ENCODE data around the gene TRIM9.

TRIM9 gene

GRCh38 chr14:51081209-51081608 is 13.7 kb downstream of the TRIM9 start:
- TF ChIP-seq CTCF (IDR thresholded peaks at IDR 0.05; ENCODE audit: insufficient read depth, low read length, missing control alignments) = no peak
- H3K4me3 ChIP-seq (ENCODE audit: low read depth, low read length) = no peak overlapping the region
- no peak for DNase-seq (ENCODE audit: low read depth, low spot score)
- ChIA-PET CTCF (no interaction called here), POLR2A (no interaction called here)

GRCh38 chr14:51080645-51081044 is 14.3 kb downstream of the TRIM9 start:
- CTCF ChIA-PET = no interaction called here
- no peak for TF ChIP-seq CTCF (IDR thresholded peaks at IDR 0.05; ENCODE audit: insufficient read depth, low read length, missing control alignments)
- POLR2A ChIA-PET = no interaction called here

GRCh38 chr14:51079489-51079888 is 15.4 kb downstream of the TRIM9 start:
- ChIA-PET CTCF (no interaction called here), POLR2A (no interaction called here)
- DNase-seq (ENCODE audit: low read depth, low spot score) = no peak
- no peak overlapping the region for H3K4me3 ChIP-seq (ENCODE audit: low read depth, low read length)
- TF ChIP-seq CTCF (IDR thresholded peaks at IDR 0.05; ENCODE audit: insufficient read depth, low read length, missing control alignments) = no peak

More at GRCh38 chr14:51080645-51081044, 14.3 kb downstream of the TRIM9 start:
- H3K4me3 ChIP-seq (ENCODE audit: low read depth, low read length) = no peak overlapping the region
- DNase-seq (ENCODE audit: low read depth, low spot score) = no peak

GRCh38 chr14:51079085-51079484 is 15.8 kb downstream of the TRIM9 start:
- ChIA-PET POLR2A (no interaction called here), CTCF (no interaction called here)
- H3K4me3 ChIP-seq (ENCODE audit: low read depth, low read length) = no peak overlapping the region
- no peak for TF ChIP-seq CTCF (IDR thresholded peaks at IDR 0.05; ENCODE audit: insufficient read depth, low read length, missing control alignments)
- no peak for DNase-seq (ENCODE audit: low read depth, low spot score)

GRCh38 chr14:51074701-51075385 is 20.1 kb downstream of the TRIM9 start:
- ChIA-PET POLR2A (no interaction called here), CTCF (no interaction called here)
- no peak overlapping the region for H3K4me3 ChIP-seq (ENCODE audit: low read depth, low read length)
- DNase-seq (ENCODE audit: low read depth, low spot score) = no peak
- no peak for TF ChIP-seq CTCF (IDR thresholded peaks at IDR 0.05; ENCODE audit: insufficient read depth, low read length, missing control alignments)

- H3K4me3 ChIP-seq (ENCODE audit: low read depth, low read length) = no peak overlapping the region
- DNase-seq (ENCODE audit: low read depth, low spot score) = no peak
- no peak for TF ChIP-seq CTCF (IDR thresholded peaks at IDR 0.05; ENCODE audit: insufficient read depth, low read length, missing control alignments)
- ChIA-PET POLR2A (no interaction called here), CTCF (no interaction called here)
Measured at GRCh38 chr14:51073731-51074130, 21.2 kb downstream of the TRIM9 start.

Data from AG04449 (cell line).